Measurements from ENCODE around the gene CDC42BPG. TPM values are rescaled to one million over a fixed set of nuclear protein-coding genes. Genes with fewer than 3 reads are reported as not detected.

Gene CDC42BPG
- total and polyA plus RNA-seq, 2 of the 8 experiments (the other 6 are each of a cell fraction or from before 2014, with no cell fraction given) = 3.7 to 10.6 TPM

DNA sequence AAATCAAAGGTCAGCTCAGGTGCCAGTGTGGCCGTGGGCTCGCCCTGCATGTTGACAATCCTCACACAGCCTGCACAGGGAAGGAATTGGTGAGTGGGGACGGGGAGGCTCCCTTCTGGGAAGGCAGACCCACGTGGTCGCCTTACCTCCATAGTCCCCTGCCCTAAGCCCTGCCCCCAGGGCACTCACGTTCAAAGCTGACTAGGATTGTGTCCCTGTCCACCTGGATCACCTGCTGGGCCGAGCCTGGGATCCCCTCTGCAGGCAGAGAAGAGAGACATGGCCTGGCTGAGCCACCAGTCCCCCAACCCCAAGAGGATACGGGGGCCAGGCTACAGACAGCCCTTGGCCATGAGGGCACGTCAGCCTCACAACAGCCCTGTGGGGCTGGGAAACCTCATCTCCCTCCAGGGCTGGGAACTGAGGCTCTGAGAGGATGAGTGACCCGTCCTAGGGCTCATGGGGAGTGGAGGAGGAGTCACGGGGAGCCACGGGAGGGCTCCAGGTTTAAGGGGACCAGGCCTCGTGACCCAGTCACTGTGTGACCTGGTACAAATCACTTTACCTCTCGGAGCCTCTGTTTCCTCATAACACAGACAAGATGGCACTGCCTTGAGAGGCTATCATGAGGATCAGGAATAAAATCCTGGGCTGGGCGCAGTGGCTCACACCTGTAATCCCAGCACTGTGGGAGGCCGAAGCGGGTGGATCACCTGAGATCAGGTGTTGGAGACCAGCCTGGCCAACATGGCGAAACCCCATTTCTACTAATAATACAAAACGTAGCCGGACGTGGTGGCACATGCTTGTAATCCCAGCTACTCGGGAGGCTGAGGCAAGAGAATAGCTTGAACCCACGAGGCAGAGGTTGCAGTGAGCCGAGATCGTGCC lies 54.0 kb downstream of the CDC42BPG start (continued):
- TF ChIP-seq, protein P1, sequence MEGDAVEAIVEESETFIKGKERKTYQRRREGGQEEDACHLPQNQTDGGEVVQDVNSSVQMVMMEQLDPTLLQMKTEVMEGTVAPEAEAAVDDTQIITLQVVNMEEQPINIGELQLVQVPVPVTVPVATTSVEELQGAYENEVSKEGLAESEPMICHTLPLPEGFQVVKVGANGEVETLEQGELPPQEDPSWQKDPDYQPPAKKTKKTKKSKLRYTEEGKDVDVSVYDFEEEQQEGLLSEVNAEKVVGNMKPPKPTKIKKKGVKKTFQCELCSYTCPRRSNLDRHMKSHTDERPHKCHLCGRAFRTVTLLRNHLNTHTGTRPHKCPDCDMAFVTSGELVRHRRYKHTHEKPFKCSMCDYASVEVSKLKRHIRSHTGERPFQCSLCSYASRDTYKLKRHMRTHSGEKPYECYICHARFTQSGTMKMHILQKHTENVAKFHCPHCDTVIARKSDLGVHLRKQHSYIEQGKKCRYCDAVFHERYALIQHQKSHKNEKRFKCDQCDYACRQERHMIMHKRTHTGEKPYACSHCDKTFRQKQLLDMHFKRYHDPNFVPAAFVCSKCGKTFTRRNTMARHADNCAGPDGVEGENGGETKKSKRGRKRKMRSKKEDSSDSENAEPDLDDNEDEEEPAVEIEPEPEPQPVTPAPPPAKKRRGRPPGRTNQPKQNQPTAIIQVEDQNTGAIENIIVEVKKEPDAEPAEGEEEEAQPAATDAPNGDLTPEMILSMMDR (IDR thresholded peaks at IDR 0.05; ENCODE audit: control extremely low read depth in 1 of 3, insufficient read depth in 1 of 3, low read depth in 1 of 3, low read length in 3 of 3) = no peak
- TF ChIP-seq CEBPB (IDR thresholded peaks at IDR 0.05; ENCODE audit: low read depth, low read length) = no peak
- TF ChIP-seq, protein P2, sequence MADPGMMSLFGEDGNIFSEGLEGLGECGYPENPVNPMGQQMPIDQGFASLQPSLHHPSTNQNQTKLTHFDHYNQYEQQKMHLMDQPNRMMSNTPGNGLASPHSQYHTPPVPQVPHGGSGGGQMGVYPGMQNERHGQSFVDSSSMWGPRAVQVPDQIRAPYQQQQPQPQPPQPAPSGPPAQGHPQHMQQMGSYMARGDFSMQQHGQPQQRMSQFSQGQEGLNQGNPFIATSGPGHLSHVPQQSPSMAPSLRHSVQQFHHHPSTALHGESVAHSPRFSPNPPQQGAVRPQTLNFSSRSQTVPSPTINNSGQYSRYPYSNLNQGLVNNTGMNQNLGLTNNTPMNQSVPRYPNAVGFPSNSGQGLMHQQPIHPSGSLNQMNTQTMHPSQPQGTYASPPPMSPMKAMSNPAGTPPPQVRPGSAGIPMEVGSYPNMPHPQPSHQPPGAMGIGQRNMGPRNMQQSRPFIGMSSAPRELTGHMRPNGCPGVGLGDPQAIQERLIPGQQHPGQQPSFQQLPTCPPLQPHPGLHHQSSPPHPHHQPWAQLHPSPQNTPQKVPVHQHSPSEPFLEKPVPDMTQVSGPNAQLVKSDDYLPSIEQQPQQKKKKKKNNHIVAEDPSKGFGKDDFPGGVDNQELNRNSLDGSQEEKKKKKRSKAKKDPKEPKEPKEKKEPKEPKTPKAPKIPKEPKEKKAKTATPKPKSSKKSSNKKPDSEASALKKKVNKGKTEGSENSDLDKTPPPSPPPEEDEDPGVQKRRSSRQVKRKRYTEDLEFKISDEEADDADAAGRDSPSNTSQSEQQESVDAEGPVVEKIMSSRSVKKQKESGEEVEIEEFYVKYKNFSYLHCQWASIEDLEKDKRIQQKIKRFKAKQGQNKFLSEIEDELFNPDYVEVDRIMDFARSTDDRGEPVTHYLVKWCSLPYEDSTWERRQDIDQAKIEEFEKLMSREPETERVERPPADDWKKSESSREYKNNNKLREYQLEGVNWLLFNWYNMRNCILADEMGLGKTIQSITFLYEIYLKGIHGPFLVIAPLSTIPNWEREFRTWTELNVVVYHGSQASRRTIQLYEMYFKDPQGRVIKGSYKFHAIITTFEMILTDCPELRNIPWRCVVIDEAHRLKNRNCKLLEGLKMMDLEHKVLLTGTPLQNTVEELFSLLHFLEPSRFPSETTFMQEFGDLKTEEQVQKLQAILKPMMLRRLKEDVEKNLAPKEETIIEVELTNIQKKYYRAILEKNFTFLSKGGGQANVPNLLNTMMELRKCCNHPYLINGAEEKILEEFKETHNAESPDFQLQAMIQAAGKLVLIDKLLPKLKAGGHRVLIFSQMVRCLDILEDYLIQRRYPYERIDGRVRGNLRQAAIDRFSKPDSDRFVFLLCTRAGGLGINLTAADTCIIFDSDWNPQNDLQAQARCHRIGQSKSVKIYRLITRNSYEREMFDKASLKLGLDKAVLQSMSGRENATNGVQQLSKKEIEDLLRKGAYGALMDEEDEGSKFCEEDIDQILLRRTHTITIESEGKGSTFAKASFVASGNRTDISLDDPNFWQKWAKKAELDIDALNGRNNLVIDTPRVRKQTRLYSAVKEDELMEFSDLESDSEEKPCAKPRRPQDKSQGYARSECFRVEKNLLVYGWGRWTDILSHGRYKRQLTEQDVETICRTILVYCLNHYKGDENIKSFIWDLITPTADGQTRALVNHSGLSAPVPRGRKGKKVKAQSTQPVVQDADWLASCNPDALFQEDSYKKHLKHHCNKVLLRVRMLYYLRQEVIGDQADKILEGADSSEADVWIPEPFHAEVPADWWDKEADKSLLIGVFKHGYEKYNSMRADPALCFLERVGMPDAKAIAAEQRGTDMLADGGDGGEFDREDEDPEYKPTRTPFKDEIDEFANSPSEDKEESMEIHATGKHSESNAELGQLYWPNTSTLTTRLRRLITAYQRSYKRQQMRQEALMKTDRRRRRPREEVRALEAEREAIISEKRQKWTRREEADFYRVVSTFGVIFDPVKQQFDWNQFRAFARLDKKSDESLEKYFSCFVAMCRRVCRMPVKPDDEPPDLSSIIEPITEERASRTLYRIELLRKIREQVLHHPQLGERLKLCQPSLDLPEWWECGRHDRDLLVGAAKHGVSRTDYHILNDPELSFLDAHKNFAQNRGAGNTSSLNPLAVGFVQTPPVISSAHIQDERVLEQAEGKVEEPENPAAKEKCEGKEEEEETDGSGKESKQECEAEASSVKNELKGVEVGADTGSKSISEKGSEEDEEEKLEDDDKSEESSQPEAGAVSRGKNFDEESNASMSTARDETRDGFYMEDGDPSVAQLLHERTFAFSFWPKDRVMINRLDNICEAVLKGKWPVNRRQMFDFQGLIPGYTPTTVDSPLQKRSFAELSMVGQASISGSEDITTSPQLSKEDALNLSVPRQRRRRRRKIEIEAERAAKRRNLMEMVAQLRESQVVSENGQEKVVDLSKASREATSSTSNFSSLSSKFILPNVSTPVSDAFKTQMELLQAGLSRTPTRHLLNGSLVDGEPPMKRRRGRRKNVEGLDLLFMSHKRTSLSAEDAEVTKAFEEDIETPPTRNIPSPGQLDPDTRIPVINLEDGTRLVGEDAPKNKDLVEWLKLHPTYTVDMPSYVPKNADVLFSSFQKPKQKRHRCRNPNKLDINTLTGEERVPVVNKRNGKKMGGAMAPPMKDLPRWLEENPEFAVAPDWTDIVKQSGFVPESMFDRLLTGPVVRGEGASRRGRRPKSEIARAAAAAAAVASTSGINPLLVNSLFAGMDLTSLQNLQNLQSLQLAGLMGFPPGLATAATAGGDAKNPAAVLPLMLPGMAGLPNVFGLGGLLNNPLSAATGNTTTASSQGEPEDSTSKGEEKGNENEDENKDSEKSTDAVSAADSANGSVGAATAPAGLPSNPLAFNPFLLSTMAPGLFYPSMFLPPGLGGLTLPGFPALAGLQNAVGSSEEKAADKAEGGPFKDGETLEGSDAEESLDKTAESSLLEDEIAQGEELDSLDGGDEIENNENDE (IDR thresholded peaks at IDR 0.05; ENCODE audit: insufficient replicate concordance, low read length) = no peak
- no peak for TF ChIP-seq NANOG (IDR thresholded peaks at IDR 0.05; ENCODE audit: insufficient read depth, low read depth, low read length, poor library complexity, severe bottlenecking)
